Activated CD8-positive, alpha-beta memory T cell treated with anti-CD3 and anti-CD28 coated beads for 48 hours (primary cell): ENCODE results near the gene MAGI2.

ENCODE experiments used
- DNase-seq, 3 experiments: peaks; one replicate each; pipeline ENCODE4 v3.0.0-alpha.2; 2020; ENCODE audit warnings: low read depth in 2 of 3, low spot score in 2 of 3

Gene MAGI2

GRCh38 chr7:78828317-78828716, 625.1 kb downstream of the MAGI2 start:
- DNase-seq, result no peak

GRCh38 chr7:78803501-78804127, 649.9 kb downstream of the MAGI2 start:
- DNase-seq, result no peak

- DNase-seq, result no peak
Measured at GRCh38 chr7:78794101-78794500, 659.4 kb downstream of the MAGI2 start.

GRCh38 chr7:78792624-78793023, 660.8 kb downstream of the MAGI2 start:
- no peak for DNase-seq

- DNase-seq, result no peak
Measured at GRCh38 chr7:78792006-78792405, 661.5 kb downstream of the MAGI2 start.

GRCh38 chr7:78788464-78788863, 665.0 kb downstream of the MAGI2 start:
- no peak for DNase-seq

- no peak for DNase-seq
Measured at GRCh38 chr7:78787854-78788253, 665.6 kb downstream of the MAGI2 start.

- DNase-seq, result no peak
Measured at GRCh38 chr7:78786055-78786454, 667.4 kb downstream of the MAGI2 start.

GRCh38 chr7:78783179-78783962, 670.1 kb downstream of the MAGI2 start:
- DNase-seq, result no peak

- DNase-seq, result no peak
Measured at GRCh38 chr7:78780560-78780959, 672.9 kb downstream of the MAGI2 start.

- no peak for DNase-seq
Measured at GRCh38 chr7:78779788-78780187, 673.7 kb downstream of the MAGI2 start.

GRCh38 chr7:78777829-78778228, 675.6 kb downstream of the MAGI2 start:
- DNase-seq, result no peak

GRCh38 chr7:78770422-78771410, 682.8 kb downstream of the MAGI2 start:
- DNase-seq, result no peak

GRCh38 chr7:78769481-78770101, 683.9 kb downstream of the MAGI2 start:
- no peak for DNase-seq

GRCh38 chr7:78768859-78769258, 684.6 kb downstream of the MAGI2 start:
- no peak for DNase-seq

- DNase-seq, result no peak
Measured at GRCh38 chr7:78765943-78766729, 687.3 kb downstream of the MAGI2 start.

- DNase-seq, result no peak
Measured at GRCh38 chr7:78764571-78764970, 688.9 kb downstream of the MAGI2 start.

GRCh38 chr7:78762625-78763024, 690.8 kb downstream of the MAGI2 start:
- DNase-seq, result no peak

- no peak for DNase-seq
Measured at GRCh38 chr7:78760620-78761355, 692.7 kb downstream of the MAGI2 start.

GRCh38 chr7:78752554-78752953, 700.9 kb downstream of the MAGI2 start:
- no peak for DNase-seq
